Fibroblast of skin of right biceps (primary cell): ENCODE measurements around the gene PDCD1LG2.
"Not testable (repeated sequence)": the region's sequence is repeated elsewhere in the genome, so short reads cannot be mapped to it uniquely, and the experiment has no call there.

Experiments
- DNase-seq: peaks from one replicate; pipeline ENCODE4 v3.0.0-alpha.2; 2013

Gene PDCD1LG2

GRCh38 chr9:5494765-5495164, 15.6 kb upstream of the PDCD1LG2 start:
- not testable (repeated sequence) for DNase-seq

- DNase-seq: no peak
These were observed 11.2 kb upstream of the PDCD1LG2 start for GRCh38 chr9:5499157-5499556.

GRCh38 chr9:5499889-5500398, 10.4 kb upstream of the PDCD1LG2 start:
- DNase-seq: peak; percentile 78

- DNase-seq: peak; percentile 75
These were observed 9.7 kb upstream of the PDCD1LG2 start for GRCh38 chr9:5500441-5501235.

GRCh38 chr9:5502553-5502952, 7.8 kb upstream of the PDCD1LG2 start:
- no peak for DNase-seq

GRCh38 chr9:5509573-5509972, 758 bp upstream of the PDCD1LG2 start:
- peak; percentile 99 for DNase-seq

- DNase-seq: peak; percentile 54
These were observed 658 bp downstream of the PDCD1LG2 start for GRCh38 chr9:5510989-5511388.

GRCh38 chr9:5511476-5511875, 1.1 kb downstream of the PDCD1LG2 start:
- peak; percentile 34 for DNase-seq

- peak; percentile 29 for DNase-seq
These were observed 1.7 kb downstream of the PDCD1LG2 start for GRCh38 chr9:5511935-5512580.

- no peak for DNase-seq
These were observed 2.5 kb downstream of the PDCD1LG2 start for GRCh38 chr9:5512658-5513452.

- DNase-seq: peak; percentile 26
These were observed 3.8 kb downstream of the PDCD1LG2 start for GRCh38 chr9:5513966-5514616.

- peak; percentile 53 for DNase-seq
These were observed 4.4 kb downstream of the PDCD1LG2 start for GRCh38 chr9:5514617-5515260.

- DNase-seq: peak; percentile 35
These were observed 4.9 kb downstream of the PDCD1LG2 start for GRCh38 chr9:5515261-5515650.

GRCh38 chr9:5516453-5517220, 6.3 kb downstream of the PDCD1LG2 start:
- peak; percentile 34 for DNase-seq

- DNase-seq: peak; percentile 77
These were observed 8.0 kb downstream of the PDCD1LG2 start for GRCh38 chr9:5518171-5518936.

- no peak for DNase-seq
These were observed 8.6 kb downstream of the PDCD1LG2 start for GRCh38 chr9:5518937-5519319.

- no peak for DNase-seq
These were observed 13.8 kb downstream of the PDCD1LG2 start for GRCh38 chr9:5524090-5524489.

- peak; percentile 51 for DNase-seq
These were observed 19.4 kb downstream of the PDCD1LG2 start for GRCh38 chr9:5529683-5530221.

GRCh38 chr9:5531101-5531882, 21.0 kb downstream of the PDCD1LG2 start:
- DNase-seq: no peak

GRCh38 chr9:5532306-5532705, 22.0 kb downstream of the PDCD1LG2 start:
- DNase-seq: no peak
